H1 (cell line): ENCODE data around the gene IPO11.

ENCODE experiments used
- CTCF ChIP-seq, 3 experiments: IDR thresholded peaks; 1 replicate in 2 of 3; 2 replicates in 1 of 3; pipeline versions ENCODE4 v1.5.1 to v1.6.1; 2011; ENCODE audit warnings: low read length in 3 of 3, mild to moderate bottlenecking in 3 of 3, inconsistent platforms in 2 of 3, low read depth in 1 of 3, moderate library complexity in 1 of 3; ENCODE audit not compliant: insufficient read depth in 1 of 3; ENCODE audit errors: control extremely low read depth in 1 of 3
- EGR1 ChIP-seq: IDR thresholded peaks from 2 replicates; pipeline ENCODE4 v1.6.1; 2011; ENCODE audit warnings: low read depth, low read length, borderline replicate concordance
- POLR2AphosphoS5 ChIP-seq: IDR thresholded peaks from 2 replicates; pipeline ENCODE4 v1.6.1; 2011; ENCODE audit warnings: low read depth, low read length
- TBP ChIP-seq: IDR thresholded peaks from 2 replicates; pipeline ENCODE4 v1.6.1; 2011; ENCODE audit warnings: low read depth, low read length, improper control_type of control experiment

GRCh38 chr5:62653864-62654575, 241.5 kb downstream of the IPO11 start:
- TF ChIP-seq CTCF (IDR thresholded peaks at IDR 0.05; ENCODE audit: control extremely low read depth in 1 of 3, insufficient read depth in 1 of 3, low read depth in 1 of 3, low read length in 3 of 3): no peak
- TF ChIP-seq EGR1: no peak
- no peak for TF ChIP-seq POLR2AphosphoS5
- TF ChIP-seq TBP: no peak
